ENCODE data around the gene GIPC3. TPM values are rescaled to one million over a fixed set of nuclear protein-coding genes. Genes with fewer than 3 reads are reported as not detected.

The GIPC3 gene
- total and polyA plus RNA-seq, 2 experiments from 2014 or later = 0.48 to 0.59 TPM

DNA sequence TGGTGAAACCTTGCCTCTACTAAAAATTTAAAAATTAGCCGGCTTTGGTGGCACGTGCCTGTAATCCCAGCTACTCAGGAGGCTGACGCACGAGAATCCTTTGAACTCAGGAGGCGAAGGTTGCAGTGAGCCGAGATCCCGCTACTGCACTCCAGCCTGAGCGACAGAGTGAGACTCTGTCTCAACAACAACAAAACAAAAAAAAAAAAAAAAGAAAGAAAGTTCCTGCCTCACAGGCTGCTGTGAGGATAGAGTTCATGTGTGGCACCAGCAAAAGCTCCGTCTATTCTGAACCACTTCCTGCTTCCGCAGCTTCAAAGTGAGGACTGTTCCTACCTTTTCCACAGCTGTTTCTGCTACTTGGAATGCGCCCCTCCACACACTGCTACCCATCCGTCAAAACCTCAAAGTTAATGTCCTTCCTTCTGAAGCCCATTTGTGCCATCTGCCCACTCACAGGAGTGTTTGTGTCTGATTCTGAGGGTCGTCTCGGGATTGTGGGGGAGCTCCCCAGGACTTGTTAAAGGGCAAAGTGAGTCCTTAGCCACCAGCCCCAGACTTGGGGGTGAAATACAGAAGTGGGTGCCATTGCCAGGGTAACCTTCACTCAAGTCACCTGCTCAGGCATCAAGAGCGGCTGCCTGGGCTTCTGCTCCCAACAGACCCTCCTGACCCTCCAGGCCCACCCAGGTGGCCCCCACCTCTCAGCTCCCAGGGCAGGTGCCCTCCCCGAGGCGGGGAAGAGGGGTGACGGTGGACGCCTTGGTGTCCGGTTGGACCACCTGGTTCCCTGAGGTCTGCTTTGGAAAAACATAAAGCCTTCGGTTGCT, 30.8 kb upstream of the GIPC3 start:
- Histone ChIP-seq H3K79me2 (replicated peaks; ENCODE audit: insufficient read depth) (peaks cover 18% of the 10 kb centered on the region), H3K27ac (ENCODE audit: low read depth) (no peak overlapping the region), H3K9me2 (ENCODE audit: insufficient read depth) (no peaks in the 10 kb centered on the region), H2AFZ (no peak overlapping the region), H3K4me3 (no peak overlapping the region), H3K36me3 (ENCODE audit: insufficient read depth) (no peaks in the 10 kb centered on the region), H4K20me1 (replicated peaks; ENCODE audit: insufficient read depth) (peaks cover 9% of the 10 kb centered on the region; the same call in 1 of the 2 replicates), H3K4me1 (ENCODE audit: insufficient read depth) (no peaks in the 10 kb centered on the region; the same call in 1 of the 2 replicates), H3K27me3 (ENCODE audit: insufficient read depth) (peaks cover 10% of the 10 kb centered on the region; the same call in 1 of the 2 replicates), H3F3A (replicated peaks; ENCODE audit: low read depth) (no peaks in the 10 kb centered on the region), H3K4me2 (no peak overlapping the region)
- Mint-ChIP-seq H3K9me3 (no peaks in the 10 kb centered on the region), H3K27me3 (ENCODE audit: insufficient read depth, low read depth, poor library complexity) (peaks cover 20% of the 10 kb centered on the region), H3K27ac (no peak overlapping the region), H3K4me3 (no peak overlapping the region), H3K36me3 (ENCODE audit: low read depth) (no peaks in the 10 kb centered on the region; the same call in 2 of the 3 replicates), H3K4me1 (peaks cover 7% of the 10 kb centered on the region)
- TF ChIP-seq CREB1 (CRISPR knock-in tag; IDR thresholded peaks at IDR 0.05; ENCODE audit: low read depth) = no peak
- TF ChIP-seq ZNF114 (CRISPR knock-in tag; IDR thresholded peaks at IDR 0.05) = no peak
- TF ChIP-seq, protein P1, sequence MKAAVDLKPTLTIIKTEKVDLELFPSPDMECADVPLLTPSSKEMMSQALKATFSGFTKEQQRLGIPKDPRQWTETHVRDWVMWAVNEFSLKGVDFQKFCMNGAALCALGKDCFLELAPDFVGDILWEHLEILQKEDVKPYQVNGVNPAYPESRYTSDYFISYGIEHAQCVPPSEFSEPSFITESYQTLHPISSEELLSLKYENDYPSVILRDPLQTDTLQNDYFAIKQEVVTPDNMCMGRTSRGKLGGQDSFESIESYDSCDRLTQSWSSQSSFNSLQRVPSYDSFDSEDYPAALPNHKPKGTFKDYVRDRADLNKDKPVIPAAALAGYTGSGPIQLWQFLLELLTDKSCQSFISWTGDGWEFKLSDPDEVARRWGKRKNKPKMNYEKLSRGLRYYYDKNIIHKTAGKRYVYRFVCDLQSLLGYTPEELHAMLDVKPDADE (IDR thresholded peaks at IDR 0.05) = no peak
- TF ChIP-seq, protein P2, sequence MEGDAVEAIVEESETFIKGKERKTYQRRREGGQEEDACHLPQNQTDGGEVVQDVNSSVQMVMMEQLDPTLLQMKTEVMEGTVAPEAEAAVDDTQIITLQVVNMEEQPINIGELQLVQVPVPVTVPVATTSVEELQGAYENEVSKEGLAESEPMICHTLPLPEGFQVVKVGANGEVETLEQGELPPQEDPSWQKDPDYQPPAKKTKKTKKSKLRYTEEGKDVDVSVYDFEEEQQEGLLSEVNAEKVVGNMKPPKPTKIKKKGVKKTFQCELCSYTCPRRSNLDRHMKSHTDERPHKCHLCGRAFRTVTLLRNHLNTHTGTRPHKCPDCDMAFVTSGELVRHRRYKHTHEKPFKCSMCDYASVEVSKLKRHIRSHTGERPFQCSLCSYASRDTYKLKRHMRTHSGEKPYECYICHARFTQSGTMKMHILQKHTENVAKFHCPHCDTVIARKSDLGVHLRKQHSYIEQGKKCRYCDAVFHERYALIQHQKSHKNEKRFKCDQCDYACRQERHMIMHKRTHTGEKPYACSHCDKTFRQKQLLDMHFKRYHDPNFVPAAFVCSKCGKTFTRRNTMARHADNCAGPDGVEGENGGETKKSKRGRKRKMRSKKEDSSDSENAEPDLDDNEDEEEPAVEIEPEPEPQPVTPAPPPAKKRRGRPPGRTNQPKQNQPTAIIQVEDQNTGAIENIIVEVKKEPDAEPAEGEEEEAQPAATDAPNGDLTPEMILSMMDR (conservative IDR thresholded peaks at IDR 0.05; ENCODE audit: low read depth in 2 of 2) = no peak
- no peak for TF ChIP-seq EZH2phosphoT487 (IDR thresholded peaks at IDR 0.05; ENCODE audit: unreplicated experiment)
- TF ChIP-seq NANOG (IDR thresholded peaks at IDR 0.05; ENCODE audit: borderline replicate concordance) = no peak
- TF ChIP-seq, protein P3, sequence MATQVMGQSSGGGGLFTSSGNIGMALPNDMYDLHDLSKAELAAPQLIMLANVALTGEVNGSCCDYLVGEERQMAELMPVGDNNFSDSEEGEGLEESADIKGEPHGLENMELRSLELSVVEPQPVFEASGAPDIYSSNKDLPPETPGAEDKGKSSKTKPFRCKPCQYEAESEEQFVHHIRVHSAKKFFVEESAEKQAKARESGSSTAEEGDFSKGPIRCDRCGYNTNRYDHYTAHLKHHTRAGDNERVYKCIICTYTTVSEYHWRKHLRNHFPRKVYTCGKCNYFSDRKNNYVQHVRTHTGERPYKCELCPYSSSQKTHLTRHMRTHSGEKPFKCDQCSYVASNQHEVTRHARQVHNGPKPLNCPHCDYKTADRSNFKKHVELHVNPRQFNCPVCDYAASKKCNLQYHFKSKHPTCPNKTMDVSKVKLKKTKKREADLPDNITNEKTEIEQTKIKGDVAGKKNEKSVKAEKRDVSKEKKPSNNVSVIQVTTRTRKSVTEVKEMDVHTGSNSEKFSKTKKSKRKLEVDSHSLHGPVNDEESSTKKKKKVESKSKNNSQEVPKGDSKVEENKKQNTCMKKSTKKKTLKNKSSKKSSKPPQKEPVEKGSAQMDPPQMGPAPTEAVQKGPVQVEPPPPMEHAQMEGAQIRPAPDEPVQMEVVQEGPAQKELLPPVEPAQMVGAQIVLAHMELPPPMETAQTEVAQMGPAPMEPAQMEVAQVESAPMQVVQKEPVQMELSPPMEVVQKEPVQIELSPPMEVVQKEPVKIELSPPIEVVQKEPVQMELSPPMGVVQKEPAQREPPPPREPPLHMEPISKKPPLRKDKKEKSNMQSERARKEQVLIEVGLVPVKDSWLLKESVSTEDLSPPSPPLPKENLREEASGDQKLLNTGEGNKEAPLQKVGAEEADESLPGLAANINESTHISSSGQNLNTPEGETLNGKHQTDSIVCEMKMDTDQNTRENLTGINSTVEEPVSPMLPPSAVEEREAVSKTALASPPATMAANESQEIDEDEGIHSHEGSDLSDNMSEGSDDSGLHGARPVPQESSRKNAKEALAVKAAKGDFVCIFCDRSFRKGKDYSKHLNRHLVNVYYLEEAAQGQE (IDR thresholded peaks at IDR 0.05; ENCODE audit: unreplicated experiment) = no peak
- TF ChIP-seq JUNB (IDR thresholded peaks at IDR 0.05; ENCODE audit: unreplicated experiment) = no peak
- TF ChIP-seq POLR2AphosphoS5 (IDR thresholded peaks at IDR 0.05; ENCODE audit: low read depth) = no peak
- ATAC-seq = no peak
- DNase-seq (ENCODE audit: low spot score) = no peak
